DND-41 (cell line): ENCODE results near the gene STX16.

Experiments used
- ATAC-seq: fragments of 200-7000 bp; cut with Tn5 transposase; 3 replicates; pipeline ENCODE4 v1.9.1; 2021; ENCODE audit warnings: low read depth; ENCODE audit not compliant: insufficient read depth
- DNase-seq: peaks from one replicate; pipeline ENCODE4 v3.0.0-alpha.2; 2020
- H2AFZ ChIP-seq: 2 replicates; pipeline ENCODE4 v1.6.0; 2012; ENCODE audit warnings: low read depth, low read length
- H3K27ac ChIP-seq: 2 replicates; pipeline ENCODE4 v1.5.1; 2012; ENCODE audit warnings: low read length, inconsistent platforms
- H3K27me3 ChIP-seq: fragments of 200-600 bp; sonication (generic); 2 replicates; pipeline ENCODE4 v1.6.0; 2012; ENCODE audit warnings: low read length, mild to moderate bottlenecking, inconsistent platforms; ENCODE audit not compliant: insufficient read depth, poor library complexity
- H3K36me3 ChIP-seq: 2 replicates; pipeline ENCODE4 v1.5.1; 2012; ENCODE audit warnings: low read length, inconsistent platforms; ENCODE audit not compliant: insufficient read depth
- H3K4me1 ChIP-seq: 2 replicates; pipeline ENCODE4 v1.5.1; 2012; ENCODE audit warnings: mild to moderate bottlenecking, low read length; ENCODE audit not compliant: insufficient read depth
- H3K4me2 ChIP-seq: 2 replicates; pipeline ENCODE4 v1.6.0; 2012; ENCODE audit warnings: mild to moderate bottlenecking, moderate library complexity, low read length, inconsistent platforms; ENCODE audit not compliant: insufficient read depth
- H3K4me3 ChIP-seq, 2 experiments: fragments of 200-600 bp in 1 of 2; shearing (Covaris generic) in 1 of 2; 2 replicates each; pipeline ENCODE4 v1.5.1; 2012 to 2016; ENCODE audit warnings: inconsistent platforms in 2 of 2, low read length in 2 of 2, mild to moderate bottlenecking in 2 of 2, low read depth in 1 of 2, moderate library complexity in 1 of 2
- H3K79me2 ChIP-seq: 2 replicates; pipeline ENCODE4 v1.6.0; 2012; ENCODE audit warnings: low read length, inconsistent platforms; ENCODE audit not compliant: insufficient read depth
- H3K9ac ChIP-seq: 2 replicates; pipeline ENCODE4 v1.6.0; 2012; ENCODE audit warnings: low read depth, mild to moderate bottlenecking, inconsistent platforms, low read length, moderate library complexity
- H3K9me3 ChIP-seq: 2 replicates; pipeline ENCODE4 v1.5.1; 2012; ENCODE audit warnings: low read length, moderate library complexity, mild to moderate bottlenecking, inconsistent platforms; ENCODE audit not compliant: insufficient read depth, severe bottlenecking
- H4K20me1 ChIP-seq: 2 replicates; pipeline ENCODE4 v1.6.0; 2012; ENCODE audit warnings: low read length; ENCODE audit not compliant: insufficient read depth
- CTCF ChIP-seq: IDR thresholded peaks from 2 replicates; pipeline ENCODE4 v1.5.1; 2012; ENCODE audit warnings: borderline replicate concordance, low read length, moderate library complexity, mild to moderate bottlenecking; ENCODE audit not compliant: poor library complexity, severe bottlenecking; ENCODE audit errors: extremely low read depth
- EZH2 ChIP-seq: IDR thresholded peaks from 3 replicates; pipeline ENCODE4 v1.6.1; 2012; ENCODE audit warnings: borderline replicate concordance, low read depth, mild to moderate bottlenecking, moderate library complexity, low read length, inconsistent platforms; ENCODE audit not compliant: severe bottlenecking

The STX16 gene

GRCh38 chr20:58696411-58696961 lies 45.4 kb downstream of the STX16 start:
- ATAC-seq: no peak

GRCh38 chr20:58697201-58697866 lies 46.3 kb downstream of the STX16 start:
- Histone ChIP-seq H3K4me3 (no peak overlapping the region), H3K4me2 (no peak overlapping the region), H3K9me3 (no peaks in the 10 kb centered on the region), H4K20me1 (peaks cover 2% of the 10 kb centered on the region; the same call in 1 of the 2 replicates), H2AFZ (no peak overlapping the region), H3K36me3 (peaks cover 75% of the 10 kb centered on the region), H3K9ac (no peak overlapping the region), H3K79me2 (peaks cover 21% of the 10 kb centered on the region), H3K27ac (no peak overlapping the region), H3K27me3 (no peaks in the 10 kb centered on the region), H3K4me1 (peaks cover 22% of the 10 kb centered on the region)
- TF ChIP-seq CTCF: no peak
- TF ChIP-seq EZH2: no peak
- DNase-seq (peak; percentile 9), ATAC-seq (no peak)

More at GRCh38 chr20:58696411-58696961, 45.4 kb downstream of the STX16 start:
- H2AFZ ChIP-seq: no peak overlapping the region
- no peaks in the 10 kb centered on the region; the same call in 1 of the 2 replicates for H4K20me1 ChIP-seq
- peak; percentile 6 for DNase-seq
- TF ChIP-seq EZH2: no peak
- no peaks in the 10 kb centered on the region for H3K27me3 ChIP-seq
- H3K4me3 ChIP-seq: no peak overlapping the region
- peaks cover 21% of the 10 kb centered on the region for H3K79me2 ChIP-seq
- H3K27ac ChIP-seq: peak overlapping the region; percentile 16; the same call in 1 of the 2 replicates
- no peak overlapping the region for H3K9ac ChIP-seq
- H3K4me2 ChIP-seq: no peak overlapping the region
- peaks cover 66% of the 10 kb centered on the region for H3K36me3 ChIP-seq
- no peaks in the 10 kb centered on the region for H3K9me3 ChIP-seq
- H3K4me1 ChIP-seq: peaks cover 28% of the 10 kb centered on the region

GRCh38 chr20:58697867-58698703 lies 47.0 kb downstream of the STX16 start:
- Histone ChIP-seq H3K79me2 (peaks cover 20% of the 10 kb centered on the region), H3K4me1 (peaks cover 20% of the 10 kb centered on the region), H3K27ac (no peak overlapping the region), H2AFZ (no peak overlapping the region), H3K4me2 (no peak overlapping the region), H4K20me1 (peaks cover 2% of the 10 kb centered on the region; the same call in 1 of the 2 replicates), H3K36me3 (peaks cover 81% of the 10 kb centered on the region), H3K9ac (no peak overlapping the region), H3K9me3 (no peaks in the 10 kb centered on the region), H3K27me3 (no peaks in the 10 kb centered on the region), H3K4me3 (no peak overlapping the region)
- TF ChIP-seq CTCF (no peak), EZH2 (no peak)
- no peak for ATAC-seq
- DNase-seq: no peak
